Activated CD8-positive, alpha-beta T cell treated with anti-CD3 and anti-CD28 coated beads for 36 hours (primary cell): ENCODE results near the gene HERC6. TPM values are rescaled to one million over a fixed set of nuclear protein-coding genes. Genes with fewer than 3 reads are reported as not detected.
A peak's percentile ranks its signal among the peaks of the same experiment; 100 is the strongest.

Experiments
- ATAC-seq: fragments of 200-7000 bp; cut with Tn5 transposase; one replicate; pipeline ENCODE4 v1.10.0; 2021; ENCODE audit warnings: mild to moderate bottlenecking, moderate library complexity
- CTCF ChIA-PET: fragments of 350-600 bp; sonication (Branson Sonifier 250); formaldehyde crosslinking; loops from one replicate; lab custom pipeline; 2021; ENCODE audit warnings: antibody characterized with exemption; lab: Charles Lee
- POLR2A ChIA-PET: fragments of 350-600 bp; sonication (Branson Sonifier 250); formaldehyde crosslinking; loops from one replicate; lab custom pipeline; 2021; ENCODE audit warnings: antibody characterized with exemption; lab: Charles Lee
- DNase-seq: peaks from one replicate; pipeline ENCODE4 v3.0.0-alpha.2; 2020
- H3K27ac Mint-ChIP-seq: one replicate; pipeline ENCODE4 v1.8.0; 2021; ENCODE audit warnings: mild to moderate bottlenecking, mixed read lengths
- H3K27me3 Mint-ChIP-seq: one replicate; pipeline ENCODE4 v1.8.0; 2021; ENCODE audit warnings: mixed read lengths
- H3K36me3 Mint-ChIP-seq: one replicate; pipeline ENCODE4 v1.8.0; 2021; ENCODE audit warnings: low read depth, mixed read lengths
- H3K4me1 Mint-ChIP-seq: one replicate; pipeline ENCODE4 v1.8.0; 2021; ENCODE audit warnings: low read depth, mixed read lengths
- H3K4me3 Mint-ChIP-seq: one replicate; pipeline ENCODE4 v1.8.0; 2021; ENCODE audit warnings: mild to moderate bottlenecking, moderate library complexity, mixed read lengths
- H3K9me3 Mint-ChIP-seq: one replicate; pipeline ENCODE4 v1.8.0; 2021; ENCODE audit warnings: mixed read lengths
- intact Hi-C: fragments of 100-400 bp; cut with micrococcal nuclease; formaldehyde crosslinking; loops from one replicate; pipeline ENCODE4 v1.10.0; 2022
- total RNA-seq, 2 experiments: library from RNA; stranded (reverse); gene quantifications; one replicate each; pipeline ENCODE4 v1.2.3, GENCODE V29; 2021
- TF ChIP-seq, protein P1 (sequence below): fragments of 200-600 bp; IDR thresholded peaks from one replicate; pipeline ENCODE4 v1.8.0; 2022; ENCODE audit warnings: antibody characterized with exemption, mild to moderate bottlenecking

The HERC6 gene
- total RNA-seq, 2 experiments from 2014 or later = 3.0 to 4.0 TPM

DNA sequence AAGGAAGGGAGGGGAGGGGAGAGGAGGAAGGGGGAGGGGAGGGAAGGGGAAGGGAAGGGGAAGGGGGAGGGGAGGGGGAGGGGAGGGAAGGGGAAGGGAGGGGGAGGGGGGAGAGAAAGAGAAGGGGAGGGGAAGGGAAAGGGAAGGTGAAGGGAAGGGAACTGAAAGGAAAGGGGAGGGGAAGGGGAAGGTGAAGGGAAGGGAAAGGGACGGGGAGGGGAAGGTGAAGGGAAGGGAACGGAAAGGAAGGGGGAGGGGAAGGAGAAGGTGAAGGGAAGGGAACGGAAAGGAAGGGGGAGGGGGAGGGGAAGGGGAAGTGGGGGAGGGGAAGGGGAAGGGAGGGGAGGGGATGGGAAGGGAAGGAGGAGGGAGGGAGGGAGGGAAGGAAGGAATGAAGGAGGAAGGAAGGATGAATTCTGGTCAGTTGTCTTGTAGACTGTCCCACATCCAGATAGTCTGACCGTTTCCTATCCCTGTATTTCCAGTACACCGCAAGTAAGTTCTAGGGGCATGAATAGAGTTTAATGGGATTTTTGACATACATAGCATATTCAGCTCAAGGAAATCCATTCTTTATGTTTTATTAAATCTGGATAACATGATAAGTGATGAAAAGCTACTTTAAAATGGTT, 98.7 kb downstream of the HERC6 start:
- no peak overlapping the region for H3K4me3 Mint-ChIP-seq
- DNase-seq = no peak
- TF ChIP-seq, protein P1, sequence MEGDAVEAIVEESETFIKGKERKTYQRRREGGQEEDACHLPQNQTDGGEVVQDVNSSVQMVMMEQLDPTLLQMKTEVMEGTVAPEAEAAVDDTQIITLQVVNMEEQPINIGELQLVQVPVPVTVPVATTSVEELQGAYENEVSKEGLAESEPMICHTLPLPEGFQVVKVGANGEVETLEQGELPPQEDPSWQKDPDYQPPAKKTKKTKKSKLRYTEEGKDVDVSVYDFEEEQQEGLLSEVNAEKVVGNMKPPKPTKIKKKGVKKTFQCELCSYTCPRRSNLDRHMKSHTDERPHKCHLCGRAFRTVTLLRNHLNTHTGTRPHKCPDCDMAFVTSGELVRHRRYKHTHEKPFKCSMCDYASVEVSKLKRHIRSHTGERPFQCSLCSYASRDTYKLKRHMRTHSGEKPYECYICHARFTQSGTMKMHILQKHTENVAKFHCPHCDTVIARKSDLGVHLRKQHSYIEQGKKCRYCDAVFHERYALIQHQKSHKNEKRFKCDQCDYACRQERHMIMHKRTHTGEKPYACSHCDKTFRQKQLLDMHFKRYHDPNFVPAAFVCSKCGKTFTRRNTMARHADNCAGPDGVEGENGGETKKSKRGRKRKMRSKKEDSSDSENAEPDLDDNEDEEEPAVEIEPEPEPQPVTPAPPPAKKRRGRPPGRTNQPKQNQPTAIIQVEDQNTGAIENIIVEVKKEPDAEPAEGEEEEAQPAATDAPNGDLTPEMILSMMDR = no peak
- ChIA-PET CTCF (interaction anchor here (1.0 kb wide), 1 partner anchor 62 kb away, joined by 3 read pairs; no protein-coding TSS in a partner anchor), POLR2A (no interaction called here)
- H3K27ac Mint-ChIP-seq = no peak overlapping the region
- no peak for ATAC-seq
- H3K36me3 Mint-ChIP-seq = peaks cover 5% of the 10 kb centered on the region
- H3K27me3 Mint-ChIP-seq = no peaks in the 10 kb centered on the region
- intact Hi-C loops = no loop called here
- no peaks in the 10 kb centered on the region for H3K9me3 Mint-ChIP-seq
- no peaks in the 10 kb centered on the region for H3K4me1 Mint-ChIP-seq

DNA sequence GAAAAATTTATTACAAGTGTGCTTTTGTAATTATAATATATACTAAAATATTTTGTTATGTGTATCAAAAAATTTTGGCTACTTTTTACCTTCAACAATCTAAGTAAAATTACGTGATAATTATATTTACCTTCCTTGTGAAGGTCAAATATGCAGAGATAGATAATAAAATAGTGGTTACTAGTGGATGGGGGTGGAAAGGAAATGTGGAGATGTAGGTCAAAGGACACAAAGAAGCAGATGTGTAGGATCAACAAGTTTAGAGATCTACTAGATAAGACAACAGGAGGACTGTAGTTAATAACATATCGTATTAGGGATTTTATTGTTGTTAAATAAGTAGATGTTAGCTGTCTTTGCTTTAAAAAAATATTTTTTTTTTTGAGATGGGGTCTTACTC, 99.6 kb downstream of the HERC6 start:
- ATAC-seq = no peak
- Mint-ChIP-seq H3K36me3 (peaks cover 3% of the 10 kb centered on the region), H3K4me3 (no peak overlapping the region), H3K27me3 (no peaks in the 10 kb centered on the region), H3K9me3 (no peaks in the 10 kb centered on the region), H3K27ac (no peak overlapping the region), H3K4me1 (no peaks in the 10 kb centered on the region)
- ChIA-PET CTCF (interaction anchor here (1.0 kb wide), 2 partner anchors 37 to 61 kb away, joined by 3 to 4 read pairs; no protein-coding TSS in a partner anchor), POLR2A (no interaction called here)
- TF ChIP-seq, protein P1 = no peak
- DNase-seq = no peak
- intact Hi-C loops = no loop called here

- Mint-ChIP-seq H3K4me1 (no peaks in the 10 kb centered on the region), H3K36me3 (no peaks in the 10 kb centered on the region), H3K9me3 (no peaks in the 10 kb centered on the region), H3K4me3 (no peak overlapping the region), H3K27ac (no peak overlapping the region), H3K27me3 (no peaks in the 10 kb centered on the region)
- ChIA-PET POLR2A (interaction anchor here (0.6 kb wide), 1 partner anchor 472 kb away, joined by 3 read pairs; no protein-coding TSS in a partner anchor), CTCF (interaction anchor here (1.3 kb wide), 2 partner anchors 34 to 43 kb away, joined by 3 to 4 read pairs; no protein-coding TSS in a partner anchor)
- ATAC-seq (no peak), DNase-seq (no peak)
- TF ChIP-seq, protein P1 = no peak
- intact Hi-C loops = no loop called here
Observed at GRCh38 chr4:88481537-88481936, 102.9 kb downstream of the HERC6 start.

DNA sequence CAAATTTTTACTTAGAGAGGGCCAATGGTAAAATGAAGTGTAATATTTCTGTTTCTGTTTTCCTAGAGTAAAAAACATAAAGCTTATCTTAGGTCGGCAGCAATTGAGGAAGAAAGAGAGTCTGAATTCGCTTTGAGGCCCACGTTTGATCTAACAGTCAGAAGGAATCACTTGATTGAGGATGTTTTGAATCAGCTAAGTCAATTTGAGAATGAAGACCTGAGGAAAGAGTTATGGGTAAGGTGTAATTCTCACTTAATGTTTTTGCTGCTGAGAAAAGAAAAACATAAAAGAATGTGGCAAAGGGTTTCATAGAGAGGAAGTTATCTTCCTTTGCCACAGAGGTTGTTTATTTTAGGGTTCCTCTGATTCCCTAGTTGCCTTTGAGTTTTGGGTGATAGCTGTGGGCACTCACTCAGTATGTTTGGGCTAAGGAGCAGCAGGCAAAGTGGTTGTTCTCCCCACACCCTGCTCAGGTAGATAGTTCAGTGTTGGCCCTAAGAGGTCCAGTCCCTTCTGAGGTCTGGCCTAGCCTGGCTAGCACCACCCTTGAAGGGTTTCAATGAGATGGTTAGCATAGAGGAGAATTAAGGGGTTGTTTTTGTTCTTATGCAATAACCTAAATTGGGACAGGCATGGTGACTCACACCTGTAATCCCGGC, 110.6 kb downstream of the HERC6 start:
- DNase-seq = no peak
- peaks cover 2% of the 10 kb centered on the region for H3K36me3 Mint-ChIP-seq
- H3K27ac Mint-ChIP-seq = peak overlapping the region; percentile 56
- ATAC-seq = peak; percentile 51
- TF ChIP-seq, protein P1 = no peak
- no peaks in the 10 kb centered on the region for H3K9me3 Mint-ChIP-seq
- peaks cover 12% of the 10 kb centered on the region for H3K4me1 Mint-ChIP-seq
- ChIA-PET POLR2A (no interaction called here), CTCF (interaction anchor here (1.0 to 1.6 kb wide), 3 partner anchors 10 to 33 kb away, joined by 3 to 6 read pairs (median 3); partner anchors contain the start of gene HERC5)
- no peaks in the 10 kb centered on the region for H3K27me3 Mint-ChIP-seq
- H3K4me3 Mint-ChIP-seq = no peak overlapping the region
- intact Hi-C loops = no loop called here

Other genes starting within 250 kb of the HERC6 start
- under 1 TPM; 0.25 to 0.54 TPM for gene ABCG2, start 220.2 kb upstream of the HERC6 start, total RNA-seq
- gene PPM1K, start 94.3 kb upstream of the HERC6 start, total RNA-seq = 10 to 100 TPM; 46.1 to 57.5 TPM
- gene HERC5, start 78.3 kb downstream of the HERC6 start, total RNA-seq = 10 to 100 TPM; 10.2 to 10.5 TPM
- gene PYURF, start 144.9 kb downstream of the HERC6 start, total RNA-seq = 10 to 100 TPM; 47.4 to 50.7 TPM
- 10 to 100 TPM; 59.7 to 66.4 TPM for gene HERC3, start 213.6 kb downstream of the HERC6 start, total RNA-seq